Adipocyte (in vitro differentiated cells): ENCODE measurements around the gene PKD2L1.

Experiments used
- DNase-seq: peaks from one replicate; pipeline ENCODE4 v3.0.0-alpha.2; 2015; ENCODE audit warnings: low read depth
- H3K27me3 ChIP-seq: replicated peaks from 2 replicates; pipeline ENCODE4 v1.7.0; 2013; ENCODE audit warnings: mild to moderate bottlenecking, low read length, moderate library complexity; ENCODE audit not compliant: control insufficient read depth, insufficient read depth
- H3K36me3 ChIP-seq: 2 replicates; pipeline ENCODE4 v1.7.0; 2013; ENCODE audit warnings: low read length, mild to moderate bottlenecking, moderate library complexity; ENCODE audit not compliant: control insufficient read depth, insufficient read depth, severe bottlenecking
- H3K4me1 ChIP-seq: 2 replicates; pipeline ENCODE4 v1.7.0; 2013; ENCODE audit warnings: mild to moderate bottlenecking, low read length, moderate library complexity; ENCODE audit not compliant: control insufficient read depth, insufficient read depth
- H3K4me3 ChIP-seq: 2 replicates; pipeline ENCODE4 v1.7.0; 2013; ENCODE audit warnings: mild to moderate bottlenecking, low read length, moderate library complexity
- H3K9ac ChIP-seq: 2 replicates; pipeline ENCODE4 v1.7.0; 2013; ENCODE audit warnings: mild to moderate bottlenecking, low read length, moderate library complexity
- H3K9me3 ChIP-seq: 2 replicates; pipeline ENCODE4 v1.7.0; 2013; ENCODE audit warnings: mild to moderate bottlenecking, low read length, moderate library complexity; ENCODE audit not compliant: control insufficient read depth

Gene PKD2L1

DNA sequence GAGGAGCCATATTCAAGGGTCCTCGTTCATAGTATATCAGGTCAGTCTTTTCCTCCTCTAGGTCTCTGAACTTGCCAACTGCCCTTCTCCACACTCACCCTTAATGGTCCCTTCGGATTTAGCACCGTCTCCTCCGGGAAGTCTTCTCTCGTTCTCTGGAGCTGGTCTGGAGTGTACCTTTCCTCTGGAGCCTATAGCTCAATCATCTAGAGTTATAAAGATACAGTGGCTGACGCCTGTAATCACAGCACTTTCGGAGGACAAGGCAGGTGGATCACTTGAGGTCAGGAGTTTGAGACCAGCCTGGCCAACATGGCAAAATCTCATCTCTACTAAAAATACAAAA is 12.6 kb upstream of the PKD2L1 start:
- H3K4me3 ChIP-seq: no peak overlapping the region

DNA sequence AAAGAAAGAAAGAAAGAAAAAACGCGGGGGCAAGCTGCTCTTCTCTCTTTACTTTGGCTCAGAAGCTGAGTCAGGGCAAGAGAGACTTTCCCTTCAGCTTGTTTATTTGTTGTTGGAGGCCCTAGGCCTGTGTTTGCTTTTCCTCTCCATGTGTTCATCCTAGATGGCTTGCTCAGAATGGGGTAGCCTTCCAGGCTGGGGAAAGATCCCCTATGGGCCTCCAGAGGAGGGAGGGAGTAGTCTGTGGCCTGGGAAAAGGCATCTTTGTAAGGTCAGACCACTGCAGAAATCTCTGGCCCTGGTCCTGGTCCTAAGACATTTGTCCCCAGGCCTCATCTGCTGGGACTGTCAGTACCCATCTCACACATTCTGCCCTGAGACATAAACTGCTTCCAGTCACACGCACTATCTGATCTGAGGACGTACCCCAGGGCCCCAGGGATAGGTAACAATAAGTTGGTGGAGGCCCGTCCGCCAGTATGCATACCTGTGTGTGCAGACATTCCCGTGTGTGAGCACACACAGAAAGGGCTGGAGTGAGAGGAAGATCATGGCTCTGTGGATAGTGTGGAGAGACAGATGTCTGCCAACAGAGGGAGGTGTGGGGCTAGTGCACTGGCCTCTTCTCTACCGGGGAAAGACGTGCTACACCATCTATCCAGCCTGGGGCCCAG is 12.1 kb upstream of the PKD2L1 start:
- peak; percentile 71 for DNase-seq
- Histone ChIP-seq H3K4me1 (peaks cover 52% of the 10 kb centered on the region), H3K36me3 (no peaks in the 10 kb centered on the region), H3K27me3 (no peaks in the 10 kb centered on the region), H3K4me3 (no peak overlapping the region), H3K9ac (peak overlapping the region; percentile 62), H3K9me3 (no peaks in the 10 kb centered on the region)

More for the DNA sequence above, 12.6 kb upstream of the PKD2L1 start:
- no peaks in the 10 kb centered on the region for H3K27me3 ChIP-seq
- peaks cover 52% of the 10 kb centered on the region for H3K4me1 ChIP-seq
- H3K9ac ChIP-seq: no peak overlapping the region
- no peak for DNase-seq
- no peaks in the 10 kb centered on the region for H3K9me3 ChIP-seq
- no peaks in the 10 kb centered on the region for H3K36me3 ChIP-seq

DNA sequence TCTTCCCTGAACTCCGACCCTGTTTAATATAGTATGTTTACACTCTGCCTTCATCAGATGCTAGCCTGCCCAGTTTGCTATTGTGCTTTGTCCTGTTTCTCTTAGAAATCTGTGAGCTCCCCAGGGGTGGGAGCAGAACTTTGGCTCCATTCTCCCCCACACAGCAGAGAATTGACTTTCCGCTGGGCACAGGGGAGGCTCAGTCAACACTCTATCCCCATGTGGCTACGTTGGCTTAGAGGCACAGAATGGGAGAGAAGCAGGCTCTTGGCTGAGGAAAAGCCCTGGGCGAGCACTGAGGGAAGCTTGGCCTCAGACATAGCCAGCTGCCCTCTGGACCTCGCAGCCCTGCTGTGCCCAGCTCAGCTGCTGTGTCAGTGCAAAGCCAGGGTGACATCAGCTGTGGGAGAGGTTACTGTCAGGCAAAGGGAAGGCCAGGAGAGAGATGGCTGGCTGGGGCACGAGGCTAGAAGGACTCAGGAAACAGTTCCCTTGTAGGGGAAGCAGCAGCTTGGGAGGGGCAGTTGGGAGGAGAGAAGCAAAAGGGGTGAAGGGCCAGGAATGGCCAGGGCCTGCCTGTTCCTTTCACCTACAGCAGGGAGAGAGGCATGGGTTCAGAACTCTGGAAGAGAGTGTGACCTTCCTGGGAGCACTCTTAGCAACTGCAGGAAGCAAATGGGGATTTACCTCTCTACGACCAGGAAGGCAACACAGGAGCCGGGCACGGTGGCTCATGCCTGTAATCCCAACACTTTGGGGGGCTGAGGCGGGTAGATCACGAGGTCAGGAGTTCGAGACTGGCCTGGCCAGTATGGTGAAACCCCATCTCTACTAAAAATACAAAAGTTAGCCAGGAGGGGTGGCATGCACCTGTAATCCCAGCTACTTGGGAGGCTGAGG is 11.2 kb upstream of the PKD2L1 start:
- H3K27me3 ChIP-seq: no peaks in the 10 kb centered on the region
- H3K9me3 ChIP-seq: no peaks in the 10 kb centered on the region
- DNase-seq: no peak
- peak overlapping the region; percentile 62 for H3K9ac ChIP-seq
- H3K4me3 ChIP-seq: no peak overlapping the region
- H3K4me1 ChIP-seq: peaks cover 51% of the 10 kb centered on the region
- H3K36me3 ChIP-seq: no peaks in the 10 kb centered on the region

DNA sequence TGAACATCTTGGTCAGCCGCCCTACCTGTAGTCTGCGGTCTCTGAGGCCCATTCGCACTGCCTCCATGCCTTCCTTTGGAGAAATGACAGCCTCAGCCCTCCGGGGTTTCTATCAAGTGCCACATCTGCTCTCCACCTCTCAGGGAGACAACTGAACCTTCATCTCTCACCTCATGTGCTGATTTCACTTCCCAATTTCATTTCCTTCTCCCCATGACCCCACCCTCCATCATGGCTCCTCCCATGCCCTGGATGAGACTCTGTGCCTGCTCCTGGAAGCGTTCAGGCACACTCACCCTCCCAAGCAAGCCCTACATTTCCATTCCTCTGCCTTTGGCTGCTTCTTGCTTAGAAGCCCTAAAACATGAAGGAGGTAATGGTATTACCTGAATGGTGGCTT is 9.2 kb upstream of the PKD2L1 start:
- H3K4me3 ChIP-seq: no peak overlapping the region
- no peaks in the 10 kb centered on the region for H3K27me3 ChIP-seq
- peak overlapping the region; percentile 44 for H3K9ac ChIP-seq
- no peaks in the 10 kb centered on the region for H3K36me3 ChIP-seq
- no peaks in the 10 kb centered on the region for H3K9me3 ChIP-seq
- DNase-seq: no peak
- peaks cover 42% of the 10 kb centered on the region for H3K4me1 ChIP-seq

DNA sequence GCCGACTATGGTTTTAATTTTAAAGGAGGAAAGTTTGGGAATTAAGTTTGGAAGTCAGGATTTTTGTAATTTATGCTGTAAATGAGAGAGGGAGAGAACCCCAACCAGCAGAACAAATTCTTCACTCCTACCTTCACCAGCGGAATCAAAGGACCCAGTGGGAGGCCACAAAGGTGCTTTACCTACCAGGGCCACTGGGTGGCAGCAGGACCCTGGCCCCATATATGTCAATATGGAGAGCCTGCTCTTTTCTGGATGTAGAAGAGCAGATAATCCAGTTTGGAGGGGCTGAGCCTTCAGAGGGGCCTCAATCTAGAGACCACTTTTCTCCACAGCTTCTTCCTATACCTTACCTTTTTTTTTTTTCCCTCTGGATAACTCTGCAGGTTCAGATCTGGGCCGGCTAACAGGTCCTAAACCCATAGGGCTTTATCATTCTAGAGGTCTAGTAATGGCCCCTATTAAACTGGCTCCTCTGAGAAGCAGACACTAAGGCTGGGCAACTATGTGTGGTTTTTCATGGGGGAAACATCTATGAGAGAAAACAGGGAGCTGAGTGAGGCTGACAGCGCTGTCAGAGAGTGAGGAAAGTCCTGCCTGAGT is 8.5 kb upstream of the PKD2L1 start:
- no peaks in the 10 kb centered on the region for H3K9me3 ChIP-seq
- peak overlapping the region; percentile 44 for H3K9ac ChIP-seq
- H3K4me1 ChIP-seq: peaks cover 48% of the 10 kb centered on the region
- DNase-seq: peak; percentile 84
- H3K4me3 ChIP-seq: no peak overlapping the region
- H3K27me3 ChIP-seq: no peaks in the 10 kb centered on the region
- no peaks in the 10 kb centered on the region for H3K36me3 ChIP-seq

DNA sequence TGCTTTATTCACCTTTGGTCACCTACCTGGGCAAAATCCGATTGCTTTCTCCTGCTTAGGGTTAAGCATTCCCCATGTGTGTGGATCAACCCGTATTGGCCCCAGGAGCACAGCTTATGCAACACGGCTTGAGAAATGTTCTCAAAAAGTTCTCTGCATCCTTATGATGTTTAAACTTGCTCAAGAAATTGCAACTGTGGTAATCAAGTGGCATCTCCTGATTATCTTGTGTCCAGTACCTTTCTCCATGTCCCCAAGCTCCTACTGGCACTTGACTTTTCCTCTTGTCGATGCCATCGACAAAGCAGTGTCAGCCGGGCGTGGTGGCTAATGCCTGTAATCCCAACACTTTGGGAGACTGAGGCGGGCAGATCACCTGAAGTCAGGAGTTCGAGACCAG is 4.7 kb upstream of the PKD2L1 start:
- peak overlapping the region; percentile 25 for H3K9ac ChIP-seq
- H3K9me3 ChIP-seq: no peaks in the 10 kb centered on the region
- no peaks in the 10 kb centered on the region for H3K36me3 ChIP-seq
- peak; percentile 29 for DNase-seq
- H3K4me3 ChIP-seq: no peak overlapping the region
- H3K27me3 ChIP-seq: peaks cover 28% of the 10 kb centered on the region
- peaks cover 29% of the 10 kb centered on the region for H3K4me1 ChIP-seq

DNA sequence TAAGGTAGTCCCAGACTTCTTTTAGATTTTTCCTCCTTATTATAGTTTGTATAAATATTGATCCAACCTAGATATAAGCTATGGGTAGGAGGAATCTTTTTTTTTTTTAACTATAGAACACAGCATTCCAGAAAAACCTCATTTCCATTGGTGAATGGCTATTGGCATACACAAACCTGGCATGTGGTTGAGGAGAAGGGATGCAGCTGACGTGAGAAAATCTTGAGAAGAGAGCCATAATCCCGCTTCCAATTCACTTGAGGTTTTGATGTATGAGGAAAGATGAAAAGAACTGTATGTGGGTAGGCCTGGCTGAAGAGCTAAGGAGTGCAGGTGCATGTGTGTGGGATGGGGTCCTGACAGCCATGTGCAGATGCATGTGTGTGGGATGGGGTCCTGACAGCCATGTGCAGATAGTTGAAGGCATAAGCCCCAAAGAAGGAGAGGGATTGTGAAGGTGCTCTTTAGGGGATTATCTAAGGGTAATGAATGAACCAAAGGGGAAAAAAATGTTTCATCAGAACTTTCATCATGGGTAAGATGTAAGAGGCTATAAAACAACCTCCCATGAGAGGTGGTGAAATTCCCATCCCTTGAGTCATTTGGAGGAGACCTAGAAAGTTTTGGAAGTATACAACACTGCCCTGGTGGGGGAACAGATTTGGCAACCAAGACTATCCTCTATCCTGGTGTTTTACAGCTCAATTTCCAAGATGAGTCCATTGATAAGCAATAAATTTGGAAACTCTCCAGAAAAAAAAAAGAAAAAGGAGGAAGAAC is 3.8 kb upstream of the PKD2L1 start:
- H3K9me3 ChIP-seq: no peaks in the 10 kb centered on the region
- peaks cover 20% of the 10 kb centered on the region for H3K4me1 ChIP-seq
- H3K36me3 ChIP-seq: no peaks in the 10 kb centered on the region
- H3K27me3 ChIP-seq: peaks cover 37% of the 10 kb centered on the region
- H3K9ac ChIP-seq: peak overlapping the region; percentile 25
- DNase-seq: no peak
- H3K4me3 ChIP-seq: no peak overlapping the region

DNA sequence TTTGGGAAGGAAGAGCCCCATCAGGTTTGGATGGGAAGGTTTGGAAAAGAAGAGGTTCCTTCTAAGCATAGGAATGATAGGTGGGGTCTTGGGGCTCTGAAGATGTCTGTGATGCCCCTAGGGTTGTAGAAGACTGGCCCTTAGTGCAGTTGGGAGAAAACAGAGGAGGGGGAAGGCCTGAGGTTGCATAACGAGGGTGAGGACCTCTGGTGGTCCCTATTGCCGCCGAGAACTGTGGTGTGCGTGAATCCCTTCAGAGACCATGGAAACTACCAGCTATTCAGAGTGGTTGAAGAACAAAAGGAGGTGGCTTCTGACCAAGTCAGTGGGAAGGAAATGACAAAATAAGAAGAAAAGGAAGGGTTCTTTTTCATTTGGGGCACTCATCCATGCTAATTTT is 3.1 kb upstream of the PKD2L1 start:
- peaks cover 40% of the 10 kb centered on the region for H3K27me3 ChIP-seq

DNA sequence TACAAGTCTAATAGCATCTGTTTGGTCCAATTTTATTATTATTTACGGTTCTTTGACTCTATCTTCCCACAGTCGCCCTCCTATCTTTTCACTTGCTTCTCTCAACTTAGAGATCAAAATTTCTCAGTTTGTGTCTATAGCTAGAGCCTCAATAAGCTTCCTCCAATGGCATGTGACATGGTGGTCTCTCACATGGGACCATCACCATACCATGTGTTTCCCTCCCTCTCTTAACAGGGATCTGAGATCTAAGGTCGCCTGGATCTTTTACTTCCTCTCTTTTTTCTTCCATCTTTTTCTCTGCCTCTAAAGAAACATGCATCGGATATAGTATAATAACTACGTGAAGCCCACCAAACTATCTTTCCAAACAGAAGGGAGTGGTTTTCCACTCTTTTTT is 1.8 kb downstream of the PKD2L1 start:
- Histone ChIP-seq H3K9me3 (no peaks in the 10 kb centered on the region), H3K9ac (no peak overlapping the region), H3K4me1 (peaks cover 19% of the 10 kb centered on the region), H3K4me3 (no peak overlapping the region), H3K27me3 (peaks cover 56% of the 10 kb centered on the region), H3K36me3 (no peaks in the 10 kb centered on the region)
- no peak for DNase-seq

More for the DNA sequence above, 3.1 kb upstream of the PKD2L1 start:
- Histone ChIP-seq H3K36me3 (no peaks in the 10 kb centered on the region), H3K4me1 (peaks cover 17% of the 10 kb centered on the region), H3K4me3 (no peak overlapping the region), H3K9me3 (no peaks in the 10 kb centered on the region), H3K9ac (no peak overlapping the region)
- DNase-seq: no peak

DNA sequence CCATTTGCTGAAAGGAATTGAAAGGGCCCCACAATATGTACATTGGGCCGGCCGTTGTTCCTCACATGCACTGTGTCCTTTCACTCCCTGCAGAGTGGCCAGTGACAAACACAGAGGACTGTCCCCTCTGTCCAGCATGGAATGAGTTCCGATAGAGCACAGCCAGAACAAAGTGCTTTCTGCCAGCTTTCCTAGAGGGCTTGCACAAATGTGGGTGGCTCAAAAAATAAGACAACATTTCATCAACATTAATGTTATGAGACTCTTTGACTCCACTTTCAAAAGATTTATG is 2.4 kb downstream of the PKD2L1 start:
- Histone ChIP-seq H3K9ac (no peak overlapping the region), H3K36me3 (no peaks in the 10 kb centered on the region), H3K4me1 (peaks cover 17% of the 10 kb centered on the region), H3K4me3 (no peak overlapping the region), H3K27me3 (peaks cover 53% of the 10 kb centered on the region), H3K9me3 (no peaks in the 10 kb centered on the region)
- DNase-seq: no peak
